Sigmoid colon (tissue), 4 donors: Measurements from ENCODE around the gene NFIA.

ENCODE experiments used
- CTCF ChIP-seq, 4 experiments: fragments of 450-650 bp in 3 of 4; fragments of 200-600 bp in 1 of 4; IDR thresholded peaks; one replicate each; pipeline ENCODE4 v1.5.1; 2016 to 2019; ENCODE audit warnings: antibody characterized with exemption in 4 of 4, mild to moderate bottlenecking in 3 of 4, moderate library complexity in 2 of 4
- EP300 ChIP-seq, 4 donors: sonication (generic); formaldehyde crosslinking; IDR thresholded peaks; one replicate each; pipeline ENCODE4 v1.6.1; 2017; ENCODE audit warnings: antibody characterized with exemption in 4 of 4
- POLR2A ChIP-seq, 2 donors: fragments of 450-650 bp; IDR thresholded peaks; one replicate each; pipeline ENCODE4 v1.6.1; 2016; ENCODE audit warnings: antibody characterized with exemption in 2 of 2, mild to moderate bottlenecking in 2 of 2, moderate library complexity in 2 of 2

DNA sequence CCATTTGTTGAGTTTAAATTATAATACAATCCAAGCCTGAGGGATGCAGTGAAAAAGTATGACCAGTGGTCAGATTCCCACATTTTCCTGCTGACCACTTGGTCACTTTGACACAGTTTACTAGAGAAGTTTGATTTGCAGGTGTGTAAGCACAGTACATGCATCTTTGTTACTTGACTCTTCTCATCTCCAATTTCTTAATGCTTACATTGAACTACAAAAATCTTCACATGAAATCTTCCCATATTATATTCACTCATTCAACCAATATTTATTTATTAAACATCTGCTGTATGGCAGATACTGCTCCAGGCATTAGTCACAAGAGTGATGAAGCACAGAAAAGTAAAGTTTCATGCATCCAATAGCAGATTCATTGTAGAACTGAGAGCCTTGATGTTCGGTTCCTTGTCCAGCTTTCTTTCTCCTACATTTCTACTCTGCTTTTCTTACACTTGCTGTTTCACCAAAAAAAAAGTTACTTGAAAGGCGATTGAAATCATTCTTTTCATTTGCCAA, 211.7 kb downstream of the NFIA start:
- no peak for TF ChIP-seq CTCF (IDR thresholded peaks at IDR 0.05)
- no peak for TF ChIP-seq POLR2A (IDR thresholded peaks at IDR 0.05)
- no peak for TF ChIP-seq EP300 (IDR thresholded peaks at IDR 0.05)
